GM15510 (cell line): Measurements from ENCODE around the gene PTAFR.

ENCODE experiments used
- POLR2A ChIP-seq: IDR thresholded peaks from 3 replicates; pipeline ENCODE4 v1.6.1; 2011; ENCODE audit warnings: borderline replicate concordance; ENCODE audit not compliant: insufficient read length; ENCODE audit errors: extremely low read depth

The PTAFR gene

DNA sequence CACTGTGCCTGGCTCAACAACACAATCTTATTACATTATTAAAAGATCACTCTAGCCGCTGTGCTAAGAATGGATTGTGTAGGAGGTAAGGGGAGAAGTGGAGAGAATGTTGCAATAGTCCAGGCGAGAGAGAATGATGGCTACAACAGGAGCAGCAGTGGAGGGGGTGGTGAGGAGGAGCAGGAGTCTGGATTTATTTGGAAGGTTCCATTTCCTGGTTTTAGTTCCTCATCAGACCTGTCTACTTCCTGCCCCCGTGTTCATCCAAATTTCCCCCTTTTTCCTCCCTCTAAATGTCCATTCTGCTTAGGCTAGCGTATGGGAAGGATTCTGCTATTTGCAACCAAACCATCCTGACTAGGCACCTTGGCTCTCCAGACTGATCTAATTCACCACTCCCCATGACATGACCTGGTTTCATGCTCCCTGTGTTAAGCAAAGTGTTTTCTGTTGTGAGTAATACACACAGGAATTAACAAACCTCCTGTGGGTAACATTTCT is 53.0 kb downstream of the PTAFR start:
- no peak for TF ChIP-seq POLR2A

DNA sequence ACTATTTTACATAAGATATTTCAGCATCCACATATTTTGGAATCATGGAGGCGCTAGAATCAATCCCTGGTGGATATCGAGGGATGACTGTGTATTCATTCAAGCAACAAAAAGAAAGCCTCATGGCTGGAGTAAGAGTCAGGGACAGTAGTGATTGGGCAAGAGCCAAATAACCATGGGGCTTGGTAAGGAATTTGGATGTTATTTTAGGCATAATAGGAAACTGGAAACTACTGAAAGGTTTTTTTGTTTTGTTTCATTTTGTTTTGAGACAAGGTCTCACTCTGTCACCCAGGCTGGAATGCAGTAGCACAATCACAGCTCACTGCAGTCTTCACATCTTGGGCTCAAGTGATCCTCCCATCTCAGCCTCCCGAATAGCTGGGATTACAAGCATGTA is 54.3 kb downstream of the PTAFR start:
- no peak for TF ChIP-seq POLR2A

DNA sequence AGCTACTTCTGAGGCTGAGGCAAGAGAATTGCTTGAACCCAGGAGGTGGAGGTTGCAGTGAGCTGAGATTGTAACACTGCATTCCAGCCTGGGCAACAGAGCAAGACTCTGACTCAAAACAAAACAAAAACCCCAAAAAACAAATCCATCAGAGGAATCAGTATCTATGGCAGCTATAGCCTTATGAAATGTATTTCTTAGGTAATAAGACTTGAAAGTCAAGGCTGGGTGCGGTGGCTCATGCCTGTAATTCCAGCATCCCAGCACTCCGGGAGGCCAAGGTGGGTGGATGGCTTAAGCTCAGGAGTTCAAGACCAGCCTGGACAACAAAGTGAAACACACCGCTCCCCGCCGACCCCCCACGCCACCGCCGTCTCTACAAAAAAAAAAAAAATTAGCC is 56.9 kb downstream of the PTAFR start:
- TF ChIP-seq POLR2A: no peak

DNA sequence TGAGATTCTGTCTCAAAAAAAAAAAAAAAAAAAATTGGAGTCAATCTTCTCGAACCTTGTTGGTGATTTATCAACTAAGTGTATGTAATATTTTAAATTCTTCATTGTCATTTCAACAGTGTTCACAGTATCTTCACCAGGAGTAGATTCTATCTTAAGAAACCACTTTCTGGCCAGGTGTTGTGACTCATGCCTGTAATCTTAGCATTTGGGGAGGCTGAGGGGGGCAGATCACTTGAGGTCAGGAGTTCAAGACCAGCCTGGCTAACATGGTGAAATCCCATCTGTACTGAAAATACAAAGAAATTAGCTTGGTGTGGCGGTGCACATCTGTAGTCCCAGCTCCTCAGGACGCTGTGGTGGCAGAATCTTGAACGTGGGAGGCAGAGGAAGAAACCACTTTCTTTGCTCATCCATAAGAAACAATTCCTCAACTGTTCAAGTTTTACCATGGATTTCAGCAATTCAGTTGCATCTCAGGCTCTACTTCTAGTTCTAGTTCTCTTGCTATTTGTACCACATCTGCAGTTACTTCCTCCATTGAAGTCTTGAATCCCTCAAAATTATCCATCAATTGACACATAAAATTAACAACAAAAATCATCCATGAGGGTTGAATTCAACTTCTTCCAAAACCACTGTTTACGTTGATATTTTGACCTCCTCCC is 57.7 kb downstream of the PTAFR start:
- TF ChIP-seq POLR2A: no peak

DNA sequence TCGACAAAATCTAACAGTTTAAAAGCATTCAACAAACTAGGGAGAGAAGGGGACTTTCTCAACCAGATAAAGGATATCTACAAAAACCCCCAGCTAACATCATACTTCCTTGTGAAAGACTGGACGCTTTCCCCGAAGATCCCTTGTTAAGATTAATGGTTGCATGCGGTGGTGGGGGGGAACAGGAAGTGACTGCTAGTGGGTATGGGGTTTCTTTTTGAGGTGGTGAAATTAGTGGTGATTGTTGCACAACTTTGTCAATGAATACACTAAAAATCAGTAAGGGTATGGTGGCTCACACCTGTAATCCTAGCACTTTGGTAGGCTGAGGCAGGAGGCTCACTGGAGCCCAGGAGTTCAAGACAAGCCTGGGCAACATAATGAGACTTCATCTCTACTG is 61.2 kb downstream of the PTAFR start:
- TF ChIP-seq POLR2A: no peak

DNA sequence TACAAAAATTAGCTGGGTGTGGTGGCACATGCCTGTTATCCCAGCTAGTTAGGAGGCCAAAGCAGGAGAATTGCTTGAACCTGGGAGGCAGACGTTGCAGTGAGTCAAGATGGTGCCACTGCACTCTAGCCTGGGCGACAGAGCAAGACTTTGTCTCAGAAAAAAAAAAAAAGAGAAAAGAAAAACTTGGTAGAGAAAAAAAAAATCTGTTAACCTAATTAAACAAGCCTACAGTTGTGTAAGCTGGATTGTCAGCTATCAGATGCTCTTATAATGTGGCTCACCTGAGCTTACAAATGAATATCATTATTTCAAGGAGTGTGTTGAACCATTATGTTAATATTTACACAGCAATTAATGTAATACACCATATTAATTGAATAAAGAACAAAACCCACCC is 61.6 kb downstream of the PTAFR start:
- no peak for TF ChIP-seq POLR2A

DNA sequence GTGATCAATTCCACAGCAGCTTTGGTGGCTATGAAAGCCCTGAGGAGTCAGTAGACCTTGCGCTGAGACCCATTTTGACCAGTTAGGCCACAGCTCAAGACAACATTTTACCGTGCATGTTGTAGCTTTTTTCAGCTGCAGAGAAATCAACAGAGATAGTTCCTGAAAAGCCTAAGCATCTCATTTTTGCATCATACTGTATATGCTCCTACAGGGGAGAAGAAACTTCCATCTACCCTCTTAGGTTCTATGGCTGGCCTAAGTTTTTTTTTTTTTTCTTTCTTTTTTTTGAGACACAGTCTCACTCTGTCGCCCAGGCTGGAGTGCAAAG is 63.3 kb downstream of the PTAFR start:
- no peak for TF ChIP-seq POLR2A

DNA sequence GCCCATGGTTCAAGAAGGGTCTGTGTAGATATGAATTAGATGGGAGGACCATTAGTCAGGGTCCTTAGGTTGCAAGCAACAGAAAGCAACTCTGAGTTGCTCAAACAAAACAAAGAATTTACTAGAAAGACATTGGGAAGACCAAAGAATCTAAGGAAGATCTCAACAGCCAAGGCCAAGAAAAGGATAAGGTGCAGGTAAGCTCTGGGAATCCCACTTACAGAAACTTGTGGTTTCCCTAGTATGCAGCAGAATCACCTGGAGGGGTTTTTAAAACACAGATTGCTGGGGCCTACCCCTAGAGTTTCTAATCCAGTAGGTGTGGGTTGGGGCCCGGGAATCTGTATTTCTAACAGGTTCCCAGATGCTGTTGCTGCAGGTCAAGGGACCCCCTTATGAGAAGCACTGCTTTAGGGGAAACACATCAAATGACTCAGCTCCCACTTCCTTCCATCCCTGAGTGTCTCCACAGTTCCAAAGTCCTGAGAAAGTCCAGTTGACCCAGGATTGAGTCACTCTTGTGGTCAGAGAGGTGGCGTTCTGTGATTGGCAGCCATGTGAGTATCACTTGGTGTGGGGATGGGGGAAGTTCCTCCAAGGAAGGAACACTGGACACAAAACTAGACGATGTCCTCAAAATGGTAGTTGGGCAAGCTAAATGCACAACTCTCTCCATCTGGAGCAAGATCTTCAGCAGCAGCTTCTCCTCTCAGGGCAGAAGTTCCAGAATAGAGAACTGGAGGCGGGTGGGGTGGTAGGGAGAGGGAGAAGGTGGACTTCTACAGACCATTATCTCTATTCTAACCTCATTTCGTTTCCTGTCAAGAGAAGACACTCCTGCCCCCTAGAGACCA is 63.9 kb downstream of the PTAFR start:
- TF ChIP-seq POLR2A: no peak

DNA sequence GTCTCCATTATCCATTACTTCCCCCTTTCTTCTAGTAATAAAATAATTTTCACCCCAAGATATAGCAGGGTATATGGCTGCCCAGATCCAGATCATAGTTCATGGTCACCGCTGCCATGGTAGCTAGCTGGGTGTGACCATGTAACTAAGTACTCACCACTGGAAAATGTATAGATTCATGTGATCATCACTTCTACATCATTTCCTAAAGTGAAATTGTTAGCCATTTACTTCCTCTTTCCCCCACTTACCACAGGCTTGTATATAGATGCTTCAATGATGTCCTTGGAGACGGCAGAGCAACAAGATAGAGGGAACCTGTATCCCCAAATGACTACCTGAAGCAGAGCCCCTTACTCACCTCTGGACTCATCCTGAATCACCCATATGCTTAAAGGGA is 65.3 kb downstream of the PTAFR start:
- no peak for TF ChIP-seq POLR2A

DNA sequence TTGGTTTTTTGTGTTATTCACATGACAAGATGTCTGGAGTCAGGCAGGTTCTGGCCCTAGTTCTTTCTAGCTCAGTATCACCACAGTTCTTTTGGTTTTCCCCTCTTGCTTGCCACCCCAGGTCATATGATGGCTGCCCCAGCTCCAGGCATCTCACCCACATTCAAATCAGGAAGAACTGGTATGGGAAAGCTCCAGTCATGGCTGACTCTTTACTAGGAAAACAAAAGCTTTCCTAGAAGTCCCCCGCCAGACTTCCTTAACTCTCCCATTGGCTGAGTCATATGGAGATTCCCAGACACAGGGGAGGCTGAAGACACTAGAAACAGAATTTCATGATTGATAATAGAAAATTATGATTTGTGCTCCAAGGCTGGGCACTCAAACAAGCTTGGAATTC is 65.9 kb downstream of the PTAFR start:
- no peak for TF ChIP-seq POLR2A

DNA sequence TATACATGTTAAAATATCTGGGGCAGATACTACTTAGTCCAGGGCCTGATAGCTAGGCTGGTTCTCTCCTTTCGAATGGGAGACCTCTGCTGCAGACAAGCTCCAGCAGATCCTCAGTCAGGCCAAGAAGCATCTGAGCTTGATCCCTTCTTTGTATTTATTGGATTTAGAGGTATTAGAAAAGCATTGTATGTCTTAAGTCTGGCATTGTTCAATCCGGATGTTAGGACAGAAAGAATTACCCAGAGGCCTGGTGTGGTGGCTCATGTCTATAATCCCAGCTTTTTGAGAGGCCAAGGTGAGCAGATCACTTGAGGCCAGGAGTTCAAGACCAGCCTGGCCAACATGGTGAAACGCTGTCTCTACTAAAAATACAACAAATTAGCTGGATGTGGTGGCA is 66.9 kb downstream of the PTAFR start:
- TF ChIP-seq POLR2A: no peak

DNA sequence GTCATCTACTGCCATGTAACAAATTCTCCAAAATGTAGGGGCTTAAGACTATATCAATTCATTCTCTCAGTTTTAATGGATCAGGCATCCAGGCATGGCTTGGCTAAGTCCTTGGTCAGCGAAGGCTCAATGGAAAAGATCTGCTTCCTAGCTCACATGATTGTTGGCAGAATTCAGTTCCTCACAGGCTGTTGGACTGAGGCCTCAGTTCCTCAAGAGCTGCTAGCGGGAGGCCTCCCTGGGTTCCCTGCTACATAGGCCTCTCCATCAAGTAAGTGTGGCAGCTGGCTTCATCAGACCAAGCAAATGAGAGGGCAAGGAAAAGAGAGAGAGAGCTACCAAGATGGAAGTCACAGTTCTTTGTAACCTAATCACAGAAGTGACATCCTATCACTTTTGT is 68.5 kb downstream of the PTAFR start:
- no peak for TF ChIP-seq POLR2A

DNA sequence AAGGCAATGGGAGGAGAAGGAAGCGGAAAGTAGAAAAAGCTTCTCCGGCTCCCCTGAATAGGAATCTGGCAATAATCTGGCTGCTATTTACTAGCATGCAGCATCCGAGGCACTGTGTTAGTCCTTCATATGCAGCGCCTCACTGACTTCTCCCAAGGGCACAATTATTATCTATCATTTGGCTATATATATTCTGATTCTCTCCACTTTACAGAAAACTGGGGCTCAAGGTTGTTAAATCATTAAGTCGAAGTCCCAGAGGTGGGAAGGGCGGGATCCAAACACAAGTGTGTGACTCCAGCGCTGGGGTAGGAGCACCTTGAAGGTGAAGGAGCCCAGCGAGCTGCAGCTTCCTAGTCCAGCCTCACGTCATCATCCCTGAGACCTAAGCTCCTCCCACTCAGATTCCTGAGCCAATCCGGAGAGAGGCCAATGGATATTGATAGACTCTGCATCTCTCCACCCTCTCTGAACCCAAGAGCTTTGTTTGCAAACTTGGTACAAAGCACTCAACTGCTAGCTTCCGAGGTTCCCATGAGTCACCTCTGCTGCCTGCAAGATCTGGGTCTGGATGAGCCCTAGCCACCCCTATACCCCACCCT is 71.5 kb downstream of the PTAFR start:
- TF ChIP-seq POLR2A: no peak

DNA sequence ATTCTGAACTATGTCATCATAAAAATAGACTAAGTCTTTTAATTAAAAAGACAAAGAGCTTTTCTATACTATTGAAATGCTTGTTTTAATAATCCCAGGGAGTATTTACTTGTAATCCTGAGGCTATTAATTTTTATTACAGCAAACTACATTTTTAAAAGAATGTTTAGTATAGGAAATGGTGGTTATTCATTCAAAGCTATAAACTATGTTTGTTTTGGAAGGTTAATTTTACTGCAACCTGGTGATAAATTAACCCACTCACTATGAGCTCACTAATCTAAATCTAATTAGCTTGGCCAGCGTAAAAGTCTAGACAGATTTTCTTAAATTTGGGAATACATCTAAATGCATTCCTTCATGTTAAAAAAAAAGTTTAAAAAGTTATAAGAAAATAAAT is 74.3 kb downstream of the PTAFR start:
- no peak for TF ChIP-seq POLR2A

DNA sequence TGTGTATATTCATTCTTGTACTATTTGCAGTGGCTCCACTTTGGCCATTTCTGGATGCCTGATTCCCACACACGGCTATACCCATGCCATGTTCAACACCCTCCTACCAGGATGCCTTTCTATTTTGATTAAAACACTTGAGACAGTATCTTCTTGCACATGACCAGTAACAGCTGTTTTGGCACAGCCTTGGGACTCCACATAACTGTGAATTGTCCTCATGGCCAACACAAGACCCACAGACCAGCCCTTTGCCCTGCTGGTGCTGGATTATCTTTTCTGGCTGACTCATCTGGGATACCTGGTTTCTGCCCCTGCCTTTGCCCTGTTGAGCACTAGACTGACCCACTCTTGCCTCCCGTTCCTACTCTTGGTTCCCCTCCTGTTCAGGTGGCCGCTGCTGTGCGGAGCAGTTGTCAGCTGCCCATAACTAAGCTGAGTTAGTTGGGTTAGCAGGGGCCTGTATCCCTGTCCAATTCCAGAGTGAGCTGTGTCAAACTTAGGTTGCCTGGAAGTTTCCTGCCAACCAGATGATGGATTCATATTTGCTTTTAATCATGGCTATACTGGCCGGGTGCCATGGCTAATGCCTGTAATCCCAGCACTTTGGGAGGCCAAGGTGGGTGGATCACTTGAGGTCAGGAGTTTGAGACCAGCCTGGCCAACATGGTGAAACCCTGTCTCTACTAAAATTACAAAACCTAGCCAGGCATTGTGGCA is 77.3 kb downstream of the PTAFR start:
- no peak for TF ChIP-seq POLR2A
